Measurements from ENCODE around the gene DUSP15.
"Not testable (repeated sequence)": the region's sequence is repeated elsewhere in the genome, so short reads cannot be mapped to it uniquely, and the experiment has no call there.

The DUSP15 gene

DNA sequence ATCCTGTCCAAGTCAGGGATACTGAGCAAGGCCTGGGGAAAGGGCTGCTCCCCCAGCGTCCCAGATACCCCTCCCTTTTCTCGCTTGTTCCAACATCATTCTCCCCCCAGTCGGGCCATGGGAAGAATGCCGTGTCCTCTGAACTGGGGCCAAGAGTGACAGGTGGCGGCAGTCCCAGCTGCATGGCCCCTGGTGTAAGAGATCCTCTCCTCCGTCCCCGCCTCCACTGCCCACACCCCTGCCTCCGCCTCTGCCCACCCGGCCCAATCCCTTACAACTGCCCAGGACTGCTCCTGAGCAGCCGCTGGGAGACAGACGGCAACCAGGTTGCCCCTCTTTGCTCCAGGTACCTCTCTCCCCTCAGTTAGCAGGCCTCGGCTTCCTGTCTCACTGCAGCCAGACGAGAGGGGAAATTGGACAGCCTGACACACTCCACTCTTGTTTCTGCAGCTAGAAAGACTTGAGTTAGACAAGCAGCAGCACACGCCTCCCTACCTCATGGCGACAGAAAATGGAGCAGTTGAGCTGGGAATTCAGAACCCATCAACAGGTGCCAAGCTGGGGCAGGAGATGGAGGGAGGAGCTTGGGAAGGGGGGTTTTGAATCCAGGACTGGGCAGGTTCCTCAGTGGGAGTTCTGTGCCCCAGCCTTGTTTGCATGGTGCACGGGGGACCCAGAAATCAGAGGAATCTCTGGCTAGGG lies 51.1 kb downstream of the DUSP15 start, which contains the start of gene MYLK2:
Gene MYLK2 (plus strand): TSS at position 274 of the 702 bp plus-strand sequence. CDS start 225 bp downstream, at position 499.
- DNase-seq: no peak

DNA sequence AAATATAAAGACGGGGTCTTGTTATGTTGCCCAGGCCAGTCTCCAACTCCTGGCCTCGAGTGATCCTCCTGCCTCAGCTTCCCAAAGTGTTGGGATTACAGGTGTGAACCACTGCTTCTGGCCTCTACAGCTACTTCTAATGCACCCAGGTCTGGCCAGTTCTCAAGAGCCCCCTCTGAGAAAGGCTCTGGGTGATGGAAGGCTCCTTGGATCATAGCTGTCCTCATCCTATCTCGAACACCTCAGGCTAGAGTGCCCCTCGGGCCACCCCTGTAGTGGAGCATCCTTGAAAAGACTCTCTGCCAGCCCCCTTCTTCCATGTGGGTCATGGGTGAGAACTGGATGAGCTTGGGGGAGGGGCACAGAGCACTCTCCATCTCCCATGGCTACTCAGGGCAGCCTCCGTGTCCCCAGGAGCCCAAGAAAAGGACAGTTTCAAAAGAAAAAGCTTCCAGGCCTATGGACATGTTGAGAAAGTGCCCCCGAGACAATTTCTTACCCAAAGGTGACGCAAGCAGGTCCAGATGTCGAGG lies 51.9 kb downstream of the DUSP15 start:
- no peak for DNase-seq

DNA sequence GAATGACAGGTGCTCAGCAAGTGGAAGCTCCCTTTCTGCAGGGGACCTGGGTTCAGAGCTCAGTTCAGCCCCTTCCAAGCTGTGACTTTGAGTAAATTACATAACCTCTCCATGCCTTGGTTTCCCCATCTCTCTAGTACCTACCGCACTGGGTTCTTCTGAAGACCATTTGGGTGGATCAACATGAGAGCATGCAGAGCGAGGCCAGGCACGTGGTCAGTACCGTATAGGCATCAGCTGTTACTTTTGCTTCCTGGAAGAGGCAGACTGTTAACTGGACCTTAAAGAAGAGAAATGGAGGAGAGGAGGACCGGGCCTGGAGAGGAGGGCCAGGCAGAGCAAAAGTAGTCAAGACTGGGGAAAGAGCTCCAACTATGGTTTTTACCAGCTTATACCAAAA lies 52.9 kb downstream of the DUSP15 start:
- no peak for DNase-seq

DNA sequence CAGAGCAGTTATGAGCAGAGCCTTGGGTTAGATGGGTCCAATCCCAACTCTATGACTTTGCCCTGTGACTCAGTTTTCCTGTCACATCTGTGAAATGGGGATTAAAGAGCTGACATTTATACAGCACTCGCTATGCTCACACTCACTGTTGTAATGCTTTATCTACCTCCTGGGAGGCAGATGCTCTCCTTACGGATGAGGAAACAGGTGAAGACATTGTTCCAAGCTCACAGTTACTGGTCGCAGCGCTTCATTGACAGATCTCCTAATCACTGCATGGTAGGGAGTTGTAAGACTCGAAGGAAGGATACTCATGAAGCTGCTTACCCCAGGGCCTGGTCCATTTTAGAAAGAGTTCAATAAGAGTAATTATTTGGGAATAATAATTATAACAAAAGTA lies 54.1 kb downstream of the DUSP15 start:
- peak; percentile 78 for DNase-seq

DNA sequence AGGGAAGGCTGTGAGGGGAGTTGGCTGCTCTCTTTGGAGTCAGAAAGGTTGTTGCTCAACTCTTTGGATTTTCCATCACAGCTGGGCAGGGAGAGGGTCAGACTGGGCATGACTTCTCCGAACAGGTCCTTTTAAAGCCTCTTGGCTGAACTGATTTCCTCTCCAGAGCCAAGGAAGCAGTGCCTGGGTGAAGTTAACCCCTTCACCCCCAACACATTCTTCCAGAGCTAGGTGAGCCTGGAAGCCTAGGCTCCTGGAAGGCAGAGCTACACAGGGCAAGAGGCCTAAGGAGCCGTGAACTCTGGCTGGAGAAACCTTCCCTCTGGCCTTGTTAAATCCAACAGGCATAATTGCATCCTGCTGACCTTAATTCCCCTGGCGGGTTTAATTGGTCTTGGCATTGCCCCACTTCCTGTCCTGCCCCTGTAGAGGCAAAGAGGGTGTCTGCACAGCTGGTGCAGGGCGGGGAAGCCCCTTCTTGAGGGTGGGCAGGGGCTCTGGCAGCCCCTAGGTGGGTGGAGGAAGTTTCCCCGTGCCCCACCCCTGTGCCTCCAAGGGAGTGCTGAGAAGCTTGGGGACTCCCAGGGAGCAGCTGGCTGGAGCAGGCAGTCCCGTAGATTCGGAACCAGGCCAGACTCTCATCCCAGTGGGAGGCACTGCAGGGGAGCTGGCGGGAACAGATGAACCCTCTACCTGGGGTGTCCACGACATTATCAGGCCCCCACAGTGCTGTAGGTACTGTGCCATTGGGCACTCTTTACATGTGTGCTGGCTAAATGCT lies 54.7 kb downstream of the DUSP15 start:
- peak; percentile 20 for DNase-seq

DNA sequence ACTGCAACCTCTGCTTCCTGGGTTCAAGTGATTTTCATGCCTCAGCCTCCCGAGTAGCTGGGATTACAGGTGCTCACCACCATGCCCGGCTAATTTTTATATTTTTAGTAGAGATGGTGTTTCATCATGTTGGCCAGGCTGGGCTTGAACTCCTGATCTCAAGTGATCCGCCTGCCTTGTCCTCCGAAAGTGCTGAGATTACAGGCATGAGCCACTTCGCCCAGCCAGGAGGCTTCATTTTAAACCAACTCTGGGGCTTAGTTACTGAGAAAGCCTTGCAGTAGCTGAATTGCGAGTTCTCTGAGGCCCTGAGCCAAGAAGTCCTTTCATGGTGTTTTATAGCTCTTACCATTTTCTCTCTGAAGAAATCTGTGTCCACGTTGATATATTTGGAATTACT lies 56.2 kb downstream of the DUSP15 start:
- not testable (repeated sequence) for DNase-seq

DNA sequence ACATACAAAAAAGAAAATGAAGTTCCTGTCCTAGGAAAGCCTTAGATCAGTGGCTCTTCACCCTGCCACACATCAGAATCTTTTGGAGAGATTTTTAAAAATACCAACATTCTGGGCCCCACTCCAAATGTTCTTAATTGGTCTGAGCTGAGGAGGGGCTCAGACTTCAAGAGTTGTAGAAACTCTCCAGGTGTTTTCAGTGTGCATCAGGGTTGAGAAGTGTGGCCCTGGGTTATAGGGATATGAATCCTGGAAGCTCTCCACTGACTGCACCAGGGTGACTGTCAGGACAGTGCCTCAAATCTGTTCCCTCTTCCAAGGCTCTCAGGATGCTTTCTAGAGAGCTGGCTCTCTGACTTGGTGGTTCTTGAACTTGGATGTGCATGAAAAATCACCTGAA lies 56.7 kb downstream of the DUSP15 start:
- DNase-seq: no peak

DNA sequence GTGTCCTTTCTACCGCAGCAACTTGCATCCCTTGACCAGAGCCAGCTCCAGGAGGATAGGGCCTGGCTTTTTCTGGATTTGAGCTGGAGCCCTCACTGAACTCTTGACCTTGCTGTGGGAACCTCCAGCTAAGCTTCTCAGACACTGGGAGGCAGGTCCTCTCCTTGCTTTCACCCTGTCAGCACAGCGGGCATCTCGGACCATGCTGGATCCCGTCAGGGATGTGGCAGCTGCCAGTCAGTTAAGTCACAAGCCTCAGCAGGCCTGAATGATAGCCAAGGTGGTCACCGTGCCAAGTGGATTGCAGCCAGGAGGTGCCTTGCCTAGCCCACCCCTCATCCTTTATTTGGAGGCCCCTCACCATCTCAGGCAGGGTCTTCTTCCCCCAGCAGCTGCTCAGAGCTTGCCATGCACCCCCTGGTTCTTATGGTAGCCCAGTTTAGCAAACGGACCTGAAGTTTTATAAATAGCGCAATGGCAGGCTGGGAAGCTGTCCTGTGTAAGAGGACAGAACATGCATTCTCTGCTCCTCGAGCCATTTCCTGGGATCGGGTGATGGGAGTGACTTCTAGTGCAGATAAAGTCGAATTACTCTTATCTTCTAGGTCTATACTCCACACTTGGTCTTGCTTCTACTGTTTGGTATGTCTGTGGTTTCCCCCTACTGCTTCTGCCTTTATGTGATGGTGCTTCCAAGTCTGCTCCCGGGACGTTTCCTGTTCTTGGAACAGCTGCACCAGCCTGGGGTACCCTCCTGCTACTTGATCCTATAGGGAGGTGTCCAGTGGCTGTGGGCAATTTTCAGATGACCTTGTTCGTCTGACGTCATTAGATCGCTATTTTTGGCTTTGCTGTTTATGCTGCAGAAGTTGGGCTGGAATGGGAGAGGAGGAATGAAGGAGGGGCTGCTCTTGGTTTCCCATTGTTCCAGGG lies 58.3 kb downstream of the DUSP15 start:
- no peak for DNase-seq

DNA sequence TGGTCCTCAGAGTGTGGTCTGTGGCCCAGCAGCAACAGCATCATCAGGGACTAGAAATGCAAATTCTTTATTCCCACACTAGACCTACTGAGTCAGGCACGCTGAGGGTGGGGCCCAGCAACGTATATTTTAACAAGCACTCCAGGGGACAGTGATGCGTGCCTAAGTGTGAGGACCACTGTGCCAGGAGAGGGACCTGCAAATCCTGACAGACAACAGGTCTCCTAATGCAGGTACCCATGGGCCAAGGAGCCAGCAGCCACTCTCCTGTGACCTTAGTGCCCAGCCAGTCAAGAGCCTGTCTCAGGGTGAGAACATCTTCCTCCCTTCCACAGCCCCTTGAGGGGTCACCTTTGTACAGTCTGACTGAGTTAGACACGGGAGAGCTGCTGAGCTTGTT lies 59.1 kb downstream of the DUSP15 start:
- no peak for DNase-seq
